HG03432 (cell line): ENCODE measurements around the gene ZNF232.
"Not testable (repeated sequence)": the region's sequence is repeated elsewhere in the genome, so short reads cannot be mapped to it uniquely, and the experiment has no call there.

ENCODE experiments used
- ATAC-seq: cut with Tn5 transposase; IDR thresholded peaks from one replicate; pipeline ENCODE4 v1.9.1; 2021; ENCODE audit warnings: mild to moderate bottlenecking, moderate library complexity; ENCODE audit not compliant: unreplicated experiment

Gene ZNF232

GRCh38 chr17:5130261-5130660 lies 18.6 kb upstream of the ZNF232 start:
- ATAC-seq: not testable (repeated sequence)

GRCh38 chr17:5129770-5130169 lies 18.1 kb upstream of the ZNF232 start:
- ATAC-seq: not testable (repeated sequence)

GRCh38 chr17:5128905-5129535 lies 17.3 kb upstream of the ZNF232 start:
- no peak for ATAC-seq

- ATAC-seq: not testable (repeated sequence)
Observed at GRCh38 chr17:5128387-5128786, 16.7 kb upstream of the ZNF232 start.

GRCh38 chr17:5127910-5128309 lies 16.2 kb upstream of the ZNF232 start:
- ATAC-seq: no peak

GRCh38 chr17:5126719-5127488 lies 15.2 kb upstream of the ZNF232 start:
- no peak for ATAC-seq

- ATAC-seq: not testable (repeated sequence)
Observed at GRCh38 chr17:5124896-5125295, 13.2 kb upstream of the ZNF232 start.

- not testable (repeated sequence) for ATAC-seq
Observed at GRCh38 chr17:5124125-5124760, 12.6 kb upstream of the ZNF232 start.

- ATAC-seq: no peak
Observed at GRCh38 chr17:5123343-5124124, 11.9 kb upstream of the ZNF232 start.

- ATAC-seq: no peak
Observed at GRCh38 chr17:5122586-5123342, 11.1 kb upstream of the ZNF232 start.

- not testable (repeated sequence) for ATAC-seq
Observed at GRCh38 chr17:5122056-5122455, 10.4 kb upstream of the ZNF232 start.

- ATAC-seq: no peak
Observed at GRCh38 chr17:5121186-5121841, 9.6 kb upstream of the ZNF232 start.

GRCh38 chr17:5120436-5121185 lies 8.9 kb upstream of the ZNF232 start:
- not testable (repeated sequence) for ATAC-seq

- ATAC-seq: no peak
Observed at GRCh38 chr17:5120036-5120435, 8.4 kb upstream of the ZNF232 start.

- ATAC-seq: no peak
Observed at GRCh38 chr17:5118219-5118618, 6.5 kb upstream of the ZNF232 start.

GRCh38 chr17:5115673-5116651 lies 4.3 kb upstream of the ZNF232 start, which contains the start of gene USP6:
USP6 (plus strand) TSS chr17:5116032; CDS start chr17:5130368, 14,336 bp downstream.
- no peak for ATAC-seq

GRCh38 chr17:5110816-5111215 lies 862 bp downstream of the ZNF232 start:
- ATAC-seq: no peak

GRCh38 chr17:5100832-5101231 lies 10.8 kb downstream of the ZNF232 start:
- no peak for ATAC-seq
